IPS-20b (cell line): Measurements from ENCODE around the gene SPINK9.
"Not testable (repeated sequence)": the region's sequence is repeated elsewhere in the genome, so short reads cannot be mapped to it uniquely, and the experiment has no call there.

Experiments used
- H3K27ac ChIP-seq: one replicate; pipeline ENCODE4 v1.5.1; 2013; ENCODE audit warnings: low read length
- H3K27me3 ChIP-seq: 2 replicates; pipeline ENCODE4 v1.6.1; 2013; ENCODE audit warnings: mild to moderate bottlenecking, low read length, inconsistent platforms; ENCODE audit not compliant: insufficient read depth
- H3K36me3 ChIP-seq: 2 replicates; pipeline ENCODE4 v1.6.1; 2013; ENCODE audit warnings: low read depth, mild to moderate bottlenecking, inconsistent platforms, low read length, moderate library complexity; ENCODE audit not compliant: insufficient read depth
- H3K4me1 ChIP-seq: 2 replicates; pipeline ENCODE4 v1.6.1; 2013; ENCODE audit warnings: mild to moderate bottlenecking, control low read depth, inconsistent platforms, low read length, moderate library complexity; ENCODE audit not compliant: insufficient read depth
- H3K4me3 ChIP-seq: 2 replicates; pipeline ENCODE4 v1.5.1; 2013; ENCODE audit warnings: mild to moderate bottlenecking, low read length, inconsistent platforms
- H3K9ac ChIP-seq: 2 replicates; pipeline ENCODE4 v1.6.1; 2013; ENCODE audit warnings: low read depth, mild to moderate bottlenecking, inconsistent platforms, low read length, moderate library complexity
- H3K9me3 ChIP-seq: 2 replicates; pipeline ENCODE4 v1.6.1; 2013; ENCODE audit warnings: mild to moderate bottlenecking, low read depth, low read length, inconsistent platforms; ENCODE audit not compliant: insufficient read depth

Gene SPINK9

GRCh38 chr5:148335259-148335658 is at the start of gene SPINK9:
SPINK9 (plus strand) TSS chr5:148335559; CDS start chr5:148335614, 55 bp downstream.
- Histone ChIP-seq H3K4me3 (no peak within 1 kb of the TSS), H3K9me3 (peaks cover 3% of the 10 kb centered on the region; the same call in 1 of the 2 replicates), H3K27me3 (no peaks in the 10 kb centered on the region), H3K4me1 (no peaks in the 10 kb centered on the region), H3K9ac (no peak within 1 kb of the TSS), H3K36me3 (no peaks in the 10 kb centered on the region), H3K27ac (no peak within 1 kb of the TSS)

- H3K36me3 ChIP-seq: no peaks in the 10 kb centered on the region
- H3K4me3 ChIP-seq: no peak overlapping the region
- H3K27ac ChIP-seq: no peak overlapping the region
- H3K9me3 ChIP-seq: no peaks in the 10 kb centered on the region
- H3K9ac ChIP-seq: no peak overlapping the region
- no peaks in the 10 kb centered on the region for H3K27me3 ChIP-seq
- no peaks in the 10 kb centered on the region for H3K4me1 ChIP-seq
These were observed 44.8 kb upstream of the SPINK9 start for GRCh38 chr5:148290271-148291195.

GRCh38 chr5:148297731-148298130 is 37.6 kb upstream of the SPINK9 start:
- H3K27me3 ChIP-seq: no peaks in the 10 kb centered on the region
- no peaks in the 10 kb centered on the region for H3K9me3 ChIP-seq
- no peak overlapping the region for H3K9ac ChIP-seq
- no peak overlapping the region for H3K27ac ChIP-seq
- no peaks in the 10 kb centered on the region for H3K4me1 ChIP-seq
- no peak overlapping the region for H3K4me3 ChIP-seq
- H3K36me3 ChIP-seq: no peaks in the 10 kb centered on the region

GRCh38 chr5:148306446-148306845 is 28.9 kb upstream of the SPINK9 start:
- Histone ChIP-seq H3K36me3 (no peaks in the 10 kb centered on the region), H3K4me1 (no peaks in the 10 kb centered on the region), H3K27me3 (no peaks in the 10 kb centered on the region), H3K4me3 (no peak overlapping the region), H3K9ac (no peak overlapping the region), H3K27ac (no peak overlapping the region), H3K9me3 (no peaks in the 10 kb centered on the region)

- no peak overlapping the region for H3K27ac ChIP-seq
- no peak overlapping the region for H3K4me3 ChIP-seq
- no peaks in the 10 kb centered on the region for H3K36me3 ChIP-seq
- H3K4me1 ChIP-seq: no peaks in the 10 kb centered on the region
- no peak overlapping the region for H3K9ac ChIP-seq
- no peaks in the 10 kb centered on the region for H3K9me3 ChIP-seq
- no peaks in the 10 kb centered on the region for H3K27me3 ChIP-seq
These were observed 26.3 kb upstream of the SPINK9 start for GRCh38 chr5:148309019-148309418.

- Histone ChIP-seq H3K9ac (no peak overlapping the region), H3K4me3 (no peak overlapping the region), H3K27me3 (no peaks in the 10 kb centered on the region), H3K4me1 (no peaks in the 10 kb centered on the region), H3K27ac (no peak overlapping the region), H3K36me3 (no peaks in the 10 kb centered on the region), H3K9me3 (no peaks in the 10 kb centered on the region)
These were observed 25.6 kb upstream of the SPINK9 start for GRCh38 chr5:148309746-148310145.

GRCh38 chr5:148311484-148311883 is 23.9 kb upstream of the SPINK9 start:
- Histone ChIP-seq H3K27ac (no peak overlapping the region), H3K9ac (no peak overlapping the region), H3K27me3 (no peaks in the 10 kb centered on the region), H3K36me3 (no peaks in the 10 kb centered on the region), H3K4me1 (no peaks in the 10 kb centered on the region), H3K4me3 (no peak overlapping the region), H3K9me3 (no peaks in the 10 kb centered on the region)

- Histone ChIP-seq H3K4me1 (no peaks in the 10 kb centered on the region), H3K27me3 (no peaks in the 10 kb centered on the region), H3K9ac (no peak within 1 kb of the TSS), H3K9me3 (no peaks in the 10 kb centered on the region), H3K4me3 (no peak within 1 kb of the TSS), H3K27ac (no peak within 1 kb of the TSS), H3K36me3 (no peaks in the 10 kb centered on the region)
These were observed 23.2 kb upstream of the SPINK9 start, which contains the start of gene SPINK7 for GRCh38 chr5:148312153-148312552. SPINK7 (plus strand) TSS chr5:148312423; CDS start chr5:148312484, 61 bp downstream.

- no peaks in the 10 kb centered on the region for H3K4me1 ChIP-seq
- H3K27ac ChIP-seq: no peak overlapping the region
- H3K27me3 ChIP-seq: no peaks in the 10 kb centered on the region
- no peak overlapping the region for H3K4me3 ChIP-seq
- no peaks in the 10 kb centered on the region for H3K36me3 ChIP-seq
- no peaks in the 10 kb centered on the region for H3K9me3 ChIP-seq
- no peak overlapping the region for H3K9ac ChIP-seq
These were observed 21.2 kb upstream of the SPINK9 start for GRCh38 chr5:148314187-148314586.

- H3K27me3 ChIP-seq: no peaks in the 10 kb centered on the region
- H3K9me3 ChIP-seq: no peaks in the 10 kb centered on the region
- no peaks in the 10 kb centered on the region for H3K36me3 ChIP-seq
- no peak overlapping the region for H3K27ac ChIP-seq
- H3K4me1 ChIP-seq: no peaks in the 10 kb centered on the region
- H3K4me3 ChIP-seq: no peak overlapping the region
- no peak overlapping the region for H3K9ac ChIP-seq
These were observed 20.6 kb upstream of the SPINK9 start for GRCh38 chr5:148314731-148315130.

- not testable (repeated sequence) for H3K9ac ChIP-seq, H3K4me3 ChIP-seq, H3K4me1 ChIP-seq, H3K27me3 ChIP-seq, H3K9me3 ChIP-seq, H3K36me3 ChIP-seq, H3K27ac ChIP-seq
These were observed 15.1 kb upstream of the SPINK9 start for GRCh38 chr5:148320011-148320963.
